ENCODE measurements around the gene BEGAIN.

Gene BEGAIN

GRCh38 chr14:100574642-100575031 lies 12.6 kb downstream of the BEGAIN start:
- Mint-ChIP-seq H3K27ac (no peak overlapping the region), H3K27me3 (ENCODE audit: low read depth) (peaks cover 23% of the 10 kb centered on the region), H3K4me3 (no peak overlapping the region), H3K4me1 (ENCODE audit: low read depth) (peaks cover 3% of the 10 kb centered on the region), H3K36me3 (ENCODE audit: low read depth) (no peaks in the 10 kb centered on the region), H3K9me3 (no peaks in the 10 kb centered on the region)
- no peak for DNase-seq (ENCODE audit: low spot score)

GRCh38 chr14:100573757-100574641 lies 13.2 kb downstream of the BEGAIN start:
- Mint-ChIP-seq H3K27me3 (ENCODE audit: low read depth) (peaks cover 28% of the 10 kb centered on the region), H3K27ac (no peak overlapping the region), H3K4me3 (no peak overlapping the region), H3K36me3 (ENCODE audit: low read depth) (no peaks in the 10 kb centered on the region), H3K4me1 (ENCODE audit: low read depth) (peaks cover 3% of the 10 kb centered on the region), H3K9me3 (no peaks in the 10 kb centered on the region)
- no peak for DNase-seq (ENCODE audit: low spot score)

DNA sequence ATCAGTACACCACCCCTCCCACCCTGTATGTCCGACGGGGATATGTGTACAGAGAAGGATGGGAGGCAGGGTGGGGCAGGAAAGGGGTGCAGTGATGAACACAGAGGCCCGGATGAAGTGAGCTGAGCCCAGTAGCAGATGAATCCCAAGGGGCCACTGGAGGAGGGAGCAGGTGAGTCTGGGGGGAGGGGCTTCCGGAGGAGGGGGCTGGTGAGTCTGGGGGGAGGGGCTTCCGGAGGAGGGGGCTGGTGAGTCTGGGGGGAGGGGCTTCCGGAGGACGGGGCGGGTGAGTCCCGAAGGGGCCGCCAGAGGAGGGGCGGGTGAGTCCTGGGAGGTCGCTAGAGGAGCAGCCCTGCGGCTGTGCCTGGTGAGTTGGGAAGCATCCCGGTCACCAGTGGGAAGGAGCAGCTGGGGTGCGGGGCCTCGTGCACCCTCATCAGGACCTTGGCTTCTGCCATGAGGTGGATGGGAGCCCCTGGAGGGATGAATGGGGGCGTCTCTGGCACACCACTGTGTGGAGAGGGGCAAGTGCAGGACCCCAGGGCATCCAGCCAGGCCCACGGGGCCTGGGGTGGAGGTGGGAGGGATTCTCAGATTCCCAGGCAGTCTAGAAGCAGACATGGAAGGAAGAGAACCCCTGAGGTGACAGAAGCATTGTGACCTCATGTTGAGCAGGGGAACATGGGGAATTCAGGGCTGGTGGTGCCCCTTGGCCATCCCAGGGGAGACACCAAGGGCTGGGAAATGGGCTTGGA lies 14.0 kb downstream of the BEGAIN start:
- peaks cover 28% of the 10 kb centered on the region for H3K27me3 Mint-ChIP-seq (ENCODE audit: low read depth)
- H3K27ac Mint-ChIP-seq = no peak overlapping the region
- H3K36me3 Mint-ChIP-seq (ENCODE audit: low read depth) = no peaks in the 10 kb centered on the region
- H3K4me3 Mint-ChIP-seq = no peak overlapping the region
- H3K9me3 Mint-ChIP-seq = no peaks in the 10 kb centered on the region
- H3K4me1 Mint-ChIP-seq (ENCODE audit: low read depth) = peaks cover 3% of the 10 kb centered on the region
- DNase-seq (ENCODE audit: low spot score) = no peak

- Mint-ChIP-seq H3K9me3 (no peaks in the 10 kb centered on the region), H3K4me3 (no peak overlapping the region), H3K4me1 (ENCODE audit: low read depth) (peaks cover 3% of the 10 kb centered on the region), H3K36me3 (ENCODE audit: low read depth) (no peaks in the 10 kb centered on the region), H3K27me3 (ENCODE audit: low read depth) (peaks cover 28% of the 10 kb centered on the region), H3K27ac (no peak overlapping the region)
- DNase-seq (ENCODE audit: low spot score) = no peak
Observed at GRCh38 chr14:100572543-100572942, 14.7 kb downstream of the BEGAIN start.

DNA sequence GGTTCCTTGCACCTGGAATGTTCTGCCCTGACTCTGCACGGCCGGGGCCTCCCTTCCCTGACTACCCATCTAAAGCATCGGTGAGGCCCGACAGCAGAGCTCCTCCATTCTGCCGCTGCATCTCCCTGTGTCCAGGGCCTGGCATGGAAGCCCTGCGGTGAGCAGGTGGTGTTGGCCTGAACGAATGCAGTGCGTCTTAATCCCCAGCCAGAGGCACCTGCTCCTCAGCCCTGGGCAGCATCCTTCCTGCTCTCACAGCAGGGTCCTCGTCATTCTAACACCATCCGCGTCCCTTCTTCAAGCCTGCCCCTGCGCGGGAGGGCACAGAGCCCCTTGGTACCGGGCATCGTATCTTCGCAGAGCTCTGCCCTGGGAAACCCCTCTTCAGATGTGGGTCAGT lies 15.4 kb downstream of the BEGAIN start:
- Mint-ChIP-seq H3K4me1 (ENCODE audit: low read depth) (peaks cover 3% of the 10 kb centered on the region), H3K27me3 (ENCODE audit: low read depth) (peaks cover 31% of the 10 kb centered on the region), H3K4me3 (no peak overlapping the region)

DNA sequence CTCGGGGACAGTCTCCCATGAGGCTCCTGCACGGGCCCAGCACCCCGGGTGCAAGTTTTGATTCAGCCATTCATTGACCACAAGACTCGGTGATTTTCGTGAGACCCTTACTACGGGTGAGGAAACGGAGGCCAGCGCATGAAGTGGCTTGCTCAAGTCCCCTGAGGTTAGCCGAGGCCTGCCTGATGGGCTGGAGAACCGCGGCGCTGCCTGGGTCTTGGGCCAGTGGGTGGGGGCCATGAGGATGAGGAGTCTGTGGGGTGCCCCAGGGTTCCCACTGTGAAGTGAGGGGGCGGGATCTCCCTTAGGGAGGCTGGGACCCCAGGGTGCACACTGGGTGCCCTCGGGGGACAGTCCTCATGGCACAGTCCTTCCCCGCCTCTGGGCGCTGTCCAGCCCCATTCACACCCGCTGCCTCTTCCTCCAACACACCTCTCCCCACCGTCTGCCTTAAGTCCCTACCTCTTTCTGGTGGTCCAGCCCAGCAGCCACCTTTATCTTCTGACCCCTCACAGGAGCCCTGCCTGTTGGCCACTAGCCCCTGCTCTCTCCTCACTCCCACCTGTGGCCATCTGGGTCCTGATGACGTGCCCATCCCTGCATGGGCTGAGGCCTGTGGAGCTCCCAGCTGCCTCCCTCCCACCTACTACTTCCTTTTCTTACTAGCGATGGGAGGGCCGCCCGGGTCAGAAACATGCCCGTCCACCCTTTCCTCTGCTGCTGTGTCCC lies 16.3 kb downstream of the BEGAIN start:
- no peaks in the 10 kb centered on the region for H3K9me3 Mint-ChIP-seq
- peaks cover 3% of the 10 kb centered on the region for H3K4me1 Mint-ChIP-seq (ENCODE audit: low read depth)
- no peak overlapping the region for H3K27ac Mint-ChIP-seq
- H3K4me3 Mint-ChIP-seq = no peak overlapping the region
- no peaks in the 10 kb centered on the region for H3K36me3 Mint-ChIP-seq (ENCODE audit: low read depth)
- H3K27me3 Mint-ChIP-seq (ENCODE audit: low read depth) = peaks cover 39% of the 10 kb centered on the region
- no peak for DNase-seq (ENCODE audit: low spot score)

More for the DNA sequence above, 15.4 kb downstream of the BEGAIN start:
- H3K27ac Mint-ChIP-seq = no peak overlapping the region
- no peak for DNase-seq (ENCODE audit: low spot score)
- H3K36me3 Mint-ChIP-seq (ENCODE audit: low read depth) = no peaks in the 10 kb centered on the region
- H3K9me3 Mint-ChIP-seq = no peaks in the 10 kb centered on the region

DNA sequence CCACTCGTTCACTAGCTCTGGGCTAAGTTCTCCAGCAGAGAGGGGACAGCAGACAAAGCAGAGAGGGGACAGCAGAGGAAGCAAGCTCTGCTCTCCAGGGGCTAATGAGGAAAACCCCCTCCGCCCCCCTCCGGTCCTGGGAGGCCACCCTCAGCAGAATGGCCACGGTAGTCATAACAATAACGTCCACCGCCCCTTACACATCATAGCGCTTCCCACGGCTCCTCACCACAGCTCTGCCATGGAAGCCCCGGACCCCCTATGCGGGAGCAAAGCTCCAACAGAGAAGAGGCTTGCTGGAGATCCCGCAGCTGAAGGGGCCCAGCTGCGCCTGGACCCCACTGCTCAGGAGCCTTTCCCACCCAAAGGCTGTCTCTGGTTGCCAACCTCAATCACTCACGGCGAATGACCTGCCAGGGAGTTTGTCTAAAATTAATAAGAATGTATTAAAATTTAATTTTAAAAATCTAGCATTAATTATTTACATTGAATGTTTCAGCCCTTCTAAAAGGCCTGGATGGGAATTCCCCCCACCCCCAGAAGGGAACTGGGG lies 17.4 kb downstream of the BEGAIN start:
- no peak for DNase-seq (ENCODE audit: low spot score)
- Mint-ChIP-seq H3K27me3 (ENCODE audit: low read depth) (peaks cover 46% of the 10 kb centered on the region), H3K27ac (no peak overlapping the region), H3K4me1 (ENCODE audit: low read depth) (peaks cover 3% of the 10 kb centered on the region), H3K4me3 (peak overlapping the region; percentile 49), H3K9me3 (no peaks in the 10 kb centered on the region), H3K36me3 (ENCODE audit: low read depth) (no peaks in the 10 kb centered on the region)

GRCh38 chr14:100568998-100569733 lies 18.1 kb downstream of the BEGAIN start:
- Mint-ChIP-seq H3K9me3 (no peaks in the 10 kb centered on the region), H3K4me1 (ENCODE audit: low read depth) (peaks cover 3% of the 10 kb centered on the region), H3K27me3 (ENCODE audit: low read depth) (peaks cover 50% of the 10 kb centered on the region), H3K4me3 (peak overlapping the region; percentile 49), H3K27ac (no peak overlapping the region), H3K36me3 (ENCODE audit: low read depth) (no peaks in the 10 kb centered on the region)
- DNase-seq (ENCODE audit: low spot score) = no peak

- H3K27me3 Mint-ChIP-seq (ENCODE audit: low read depth) = peaks cover 51% of the 10 kb centered on the region
- H3K4me3 Mint-ChIP-seq = no peak overlapping the region
Observed at GRCh38 chr14:100568164-100568997, 18.8 kb downstream of the BEGAIN start.

GRCh38 chr14:100567877-100568163 lies 19.4 kb downstream of the BEGAIN start:
- Mint-ChIP-seq H3K27ac (no peak overlapping the region), H3K9me3 (no peaks in the 10 kb centered on the region), H3K4me1 (ENCODE audit: low read depth) (peaks cover 1% of the 10 kb centered on the region), H3K4me3 (no peak overlapping the region), H3K36me3 (ENCODE audit: low read depth) (no peaks in the 10 kb centered on the region), H3K27me3 (ENCODE audit: low read depth) (peaks cover 51% of the 10 kb centered on the region)
- no peak for DNase-seq (ENCODE audit: low spot score)

More at GRCh38 chr14:100568164-100568997, 18.8 kb downstream of the BEGAIN start:
- no peak for DNase-seq (ENCODE audit: low spot score)
- H3K36me3 Mint-ChIP-seq (ENCODE audit: low read depth) = no peaks in the 10 kb centered on the region
- no peak overlapping the region for H3K27ac Mint-ChIP-seq
- peaks cover 3% of the 10 kb centered on the region for H3K4me1 Mint-ChIP-seq (ENCODE audit: low read depth)
- H3K9me3 Mint-ChIP-seq = no peaks in the 10 kb centered on the region

DNA sequence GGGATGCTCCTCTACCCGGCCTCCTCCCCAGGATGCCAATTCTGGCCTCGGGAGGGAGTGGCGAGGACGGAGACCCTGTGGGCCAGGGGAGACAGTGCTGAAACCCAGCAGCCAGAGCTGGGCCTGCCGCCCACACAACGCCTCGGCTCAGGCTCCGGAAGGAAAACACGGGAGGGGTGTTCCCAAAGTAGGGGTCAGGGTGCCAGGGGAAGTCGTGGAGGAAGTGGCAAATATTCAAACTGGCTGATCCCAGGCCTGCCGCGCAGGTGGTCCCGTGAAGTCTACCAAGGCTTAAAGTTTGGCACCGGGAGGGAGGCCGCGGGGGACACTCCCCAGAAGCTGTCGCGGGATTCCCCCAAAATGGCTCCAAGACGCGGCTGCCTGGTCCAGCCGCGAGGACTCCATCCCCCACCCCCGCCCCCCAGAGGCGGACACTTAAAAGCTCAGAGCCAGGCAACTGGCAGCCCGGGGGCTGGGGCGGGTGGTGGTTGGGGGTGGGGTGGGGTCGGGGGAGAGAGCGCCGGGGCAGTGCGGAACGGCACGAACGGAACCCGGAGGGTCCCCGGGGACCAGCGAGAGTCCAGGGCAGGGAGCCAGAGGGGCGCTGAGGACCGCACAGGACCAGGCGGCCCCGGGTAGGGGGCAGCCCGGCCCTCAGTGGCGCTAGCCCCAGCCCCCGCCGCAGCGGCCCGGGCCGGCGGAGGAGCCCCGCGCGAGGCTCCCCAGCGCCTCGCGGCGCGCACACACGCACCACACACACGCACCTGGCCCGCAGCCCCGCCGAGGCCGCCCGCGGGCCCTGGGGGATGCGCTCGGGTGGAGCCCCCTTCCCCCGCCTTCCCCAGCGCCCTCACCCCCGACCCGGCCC lies 20.0 kb downstream of the BEGAIN start:
- H3K27me3 Mint-ChIP-seq (ENCODE audit: low read depth) = peaks cover 51% of the 10 kb centered on the region
- peak overlapping the region; percentile 40 for H3K4me3 Mint-ChIP-seq
- H3K27ac Mint-ChIP-seq = no peak overlapping the region
- H3K9me3 Mint-ChIP-seq = no peaks in the 10 kb centered on the region
- DNase-seq (ENCODE audit: low spot score) = no peak
- H3K36me3 Mint-ChIP-seq (ENCODE audit: low read depth) = no peaks in the 10 kb centered on the region
- no peaks in the 10 kb centered on the region for H3K4me1 Mint-ChIP-seq (ENCODE audit: low read depth)

DNA sequence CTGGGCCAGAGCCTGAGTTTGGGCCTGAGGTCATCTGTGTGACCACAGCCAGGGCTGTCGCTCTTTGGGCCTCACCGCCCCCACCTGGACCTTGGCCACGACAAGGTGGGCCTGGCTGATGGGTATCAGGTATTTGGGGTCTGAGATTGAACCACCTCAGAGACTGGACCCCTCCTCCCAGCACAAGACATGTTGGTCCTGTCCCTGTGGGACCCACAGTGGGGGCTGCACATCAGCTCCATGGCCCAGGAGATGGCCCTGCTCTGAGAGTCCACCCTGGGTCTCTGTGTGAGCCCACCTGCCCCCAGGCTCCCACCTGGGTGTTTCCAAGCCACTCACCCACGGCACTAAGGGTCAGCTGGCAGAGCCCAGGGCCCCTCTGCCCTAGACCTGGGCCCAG lies 20.6 kb downstream of the BEGAIN start:
- H3K4me3 Mint-ChIP-seq = no peak overlapping the region
- no peaks in the 10 kb centered on the region for H3K36me3 Mint-ChIP-seq (ENCODE audit: low read depth)
- H3K27me3 Mint-ChIP-seq (ENCODE audit: low read depth) = peaks cover 46% of the 10 kb centered on the region

More for the DNA sequence above, 20.6 kb downstream of the BEGAIN start:
- Mint-ChIP-seq H3K9me3 (no peaks in the 10 kb centered on the region), H3K27ac (no peak overlapping the region), H3K4me1 (ENCODE audit: low read depth) (no peaks in the 10 kb centered on the region)
- no peak for DNase-seq (ENCODE audit: low spot score)

Measured in T-helper 2 cell treated with Interferon-gamma antibody and Interleukin-4, amounts not matched to agents 5 μg/mL and 100 μg/mL, for 36 hours (primary cell).